H9 (cell line): ENCODE results near the gene IL1RAPL2. TPM values are rescaled to one million over a fixed set of nuclear protein-coding genes. Genes with fewer than 3 reads are reported as not detected.

ENCODE experiments used
- DNase-seq: peaks from one replicate; pipeline ENCODE4 v3.0.0-alpha.2; 2017
- H2AFZ ChIP-seq: one replicate; pipeline ENCODE4 v1.6.1; 2013; ENCODE audit warnings: mild to moderate bottlenecking, low read length, control low read depth, moderate library complexity
- H2AK5ac ChIP-seq: 2 replicates; pipeline ENCODE4 v1.6.1; 2013; ENCODE audit warnings: low read length, control low read depth, mixed read lengths; ENCODE audit not compliant: insufficient read length
- H2BK120ac ChIP-seq: one replicate; pipeline ENCODE4 v1.6.1; 2013; ENCODE audit warnings: low read depth, mild to moderate bottlenecking, low read length, control low read depth, inconsistent platforms; ENCODE audit not compliant: poor library complexity, severe bottlenecking
- H2BK12ac ChIP-seq: 2 replicates; pipeline ENCODE4 v1.6.1; 2013; ENCODE audit warnings: low read length, control low read depth, mixed read lengths, low read depth; ENCODE audit not compliant: insufficient read length
- H2BK15ac ChIP-seq: 2 replicates; pipeline ENCODE4 v1.6.1; 2013; ENCODE audit warnings: low read depth, low read length, control low read depth
- H2BK20ac ChIP-seq: one replicate; pipeline ENCODE4 v1.6.1; 2013; ENCODE audit warnings: low read depth, mild to moderate bottlenecking, low read length, control low read depth, inconsistent platforms; ENCODE audit not compliant: poor library complexity, severe bottlenecking
- H2BK5ac ChIP-seq: 2 replicates; pipeline ENCODE4 v1.6.1; 2013; ENCODE audit warnings: low read length, control low read depth, mixed read lengths; ENCODE audit not compliant: insufficient read length
- H3K14ac ChIP-seq: 2 replicates; pipeline ENCODE4 v1.6.1; 2013; ENCODE audit warnings: low read length, control low read depth; ENCODE audit not compliant: insufficient read depth
- H3K18ac ChIP-seq: 2 replicates; pipeline ENCODE4 v1.6.1; 2013; ENCODE audit warnings: low read depth, mild to moderate bottlenecking, mixed read lengths, low read length, control low read depth; ENCODE audit not compliant: insufficient read length
- H3K23ac ChIP-seq: 2 replicates; pipeline ENCODE4 v1.6.1; 2013; ENCODE audit warnings: low read length, control low read depth, mixed read lengths, low read depth; ENCODE audit not compliant: insufficient read length
- H3K23me2 ChIP-seq: 2 replicates; pipeline ENCODE4 v1.6.1; 2013; ENCODE audit warnings: low read depth, mild to moderate bottlenecking, mixed read lengths, low read length, control low read depth; ENCODE audit not compliant: insufficient read length, poor library complexity, severe bottlenecking
- H3K27ac ChIP-seq: 2 replicates; pipeline ENCODE4 v1.5.1; 2013; ENCODE audit warnings: low read length, control low read depth, mixed read lengths, low read depth; ENCODE audit not compliant: insufficient read length
- H3K27me3 ChIP-seq: 2 replicates; pipeline ENCODE4 v1.6.1; 2013; ENCODE audit warnings: low read length, control low read depth, inconsistent platforms; ENCODE audit not compliant: insufficient read depth
- H3K4ac ChIP-seq: 2 replicates; pipeline ENCODE4 v1.6.1; 2013; ENCODE audit warnings: low read depth, mild to moderate bottlenecking, control low read depth, inconsistent platforms, low read length, moderate library complexity
- H3K4me1 ChIP-seq: 2 replicates; pipeline ENCODE4 v1.6.1; 2013; ENCODE audit warnings: low read length, control low read depth, inconsistent platforms; ENCODE audit not compliant: insufficient read depth
- H3K4me2 ChIP-seq: 2 replicates; pipeline ENCODE4 v1.6.1; 2013; ENCODE audit warnings: low read length, control low read depth, mixed read lengths; ENCODE audit not compliant: insufficient read length, insufficient read depth
- H3K56ac ChIP-seq: 2 replicates; pipeline ENCODE4 v1.6.1; 2013; ENCODE audit warnings: low read depth, mild to moderate bottlenecking, mixed read lengths, low read length, control low read depth; ENCODE audit not compliant: insufficient read length
- H3K79me1 ChIP-seq: 2 replicates; pipeline ENCODE4 v1.6.1; 2013; ENCODE audit warnings: low read depth, mild to moderate bottlenecking, moderate library complexity, low read length, control low read depth, inconsistent platforms; ENCODE audit not compliant: insufficient read depth, poor library complexity, severe bottlenecking
- H3K79me2 ChIP-seq: 2 replicates; pipeline ENCODE4 v1.6.1; 2013; ENCODE audit warnings: low read length, control low read depth, inconsistent platforms; ENCODE audit not compliant: insufficient read depth
- H3K9ac ChIP-seq: 2 replicates; pipeline ENCODE4 v1.6.1; 2013; ENCODE audit warnings: low read length, control low read depth, mixed read lengths; ENCODE audit not compliant: insufficient read length; ENCODE audit errors: extremely low read depth
- H3K9me3 ChIP-seq: one replicate; pipeline ENCODE4 v1.6.1; 2013; ENCODE audit warnings: low read depth, low read length, inconsistent platforms; ENCODE audit not compliant: control insufficient read depth
- H3T11ph ChIP-seq: one replicate; pipeline ENCODE4 v1.6.1; 2013; ENCODE audit warnings: mild to moderate bottlenecking, low read length, control low read depth, inconsistent platforms
- H4K20me1 ChIP-seq: one replicate; pipeline ENCODE4 v1.6.1; 2013; ENCODE audit not compliant: control insufficient read depth, insufficient read length, insufficient read depth
- H4K5ac ChIP-seq: 2 replicates; pipeline ENCODE4 v1.6.1; 2013; ENCODE audit warnings: low read depth, mild to moderate bottlenecking, mixed read lengths, low read length, control low read depth; ENCODE audit not compliant: insufficient read length
- H4K8ac ChIP-seq: replicated peaks from 2 replicates; pipeline ENCODE4 v1.6.1; 2013; ENCODE audit warnings: low read length, control low read depth, mixed read lengths, low read depth; ENCODE audit not compliant: insufficient read length
- H4K91ac ChIP-seq: 2 replicates; pipeline ENCODE4 v1.6.1; 2013; ENCODE audit warnings: low read depth, mild to moderate bottlenecking, moderate library complexity, mixed read lengths, low read length, control low read depth; ENCODE audit not compliant: insufficient read length
- H3K27ac Mint-ChIP-seq, 3 experiments: 2 replicates in 2 of 3; 3 replicates in 1 of 3; pipeline ENCODE4 v1.8.0; 2020 to 2021; ENCODE audit warnings: mixed read lengths in 3 of 3, mild to moderate bottlenecking in 1 of 3, moderate library complexity in 1 of 3
- H3K27me3 Mint-ChIP-seq: 2 replicates; pipeline ENCODE4 v1.8.0; 2021; ENCODE audit warnings: low read depth, mild to moderate bottlenecking, moderate library complexity, mixed read lengths
- H3K36me3 Mint-ChIP-seq, 3 experiments: 2 replicates in 2 of 3; 3 replicates in 1 of 3; pipeline ENCODE4 v1.8.0; 2020 to 2021; ENCODE audit warnings: low read depth in 3 of 3, mixed read lengths in 3 of 3; ENCODE audit not compliant: insufficient read depth in 1 of 3
- H3K4me1 Mint-ChIP-seq, 2 experiments: 2 replicates each; pipeline ENCODE4 v1.8.0; 2020; ENCODE audit warnings: mixed read lengths in 2 of 2
- H3K4me3 Mint-ChIP-seq, 2 experiments: 2 replicates in 1 of 2; 3 replicates in 1 of 2; pipeline ENCODE4 v1.8.0; 2020 to 2021; ENCODE audit warnings: mild to moderate bottlenecking in 2 of 2, mixed read lengths in 2 of 2, moderate library complexity in 1 of 2
- H3K9me3 Mint-ChIP-seq, 2 experiments: 2 replicates in 1 of 2; 3 replicates in 1 of 2; pipeline ENCODE4 v1.8.0; 2020; ENCODE audit warnings: mild to moderate bottlenecking in 2 of 2, mixed read lengths in 2 of 2, moderate library complexity in 1 of 2
- CTCF ChIP-seq: fragments of 200-600 bp; sonication (generic); conservative IDR thresholded peaks from 3 replicates; pipeline ENCODE4 v1.8.0; 2021; ENCODE audit warnings: antibody characterized with exemption, mild to moderate bottlenecking
- WGBS: extraction: QIAGEN DNeasy Blood & Tissue Kit; methylation state at CpG from one replicate; pipeline ENCODE4 v1.1.7; 2013; ENCODE audit warnings: missing lambda C conversion rate, low lambda C conversion rate, mixed read lengths; ENCODE audit not compliant: insufficient read length; ENCODE audit errors: extremely low coverage; 5-methylcytosine and 5-hydroxymethylcytosine counted together
- total RNA-seq: library from RNA; stranded (reverse); gene quantifications from 2 replicates; pipeline ENCODE4 v1.2.1, GENCODE V29; 2021

IL1RAPL2 gene
- total RNA-seq, 1 experiment from 2014 or later: not detected

- Mint-ChIP-seq H3K4me1 (peaks cover 22 to 25% of the 10 kb centered on the region in 2 experiments), H3K4me3 (no peak overlapping the region), H3K36me3 (peaks cover 0 to 6% (median 0%) of the 10 kb centered on the region in 3 experiments; a peak in 1 of 7 replicates), H3K9me3 (peaks cover 0 to 47% of the 10 kb centered on the region in 2 experiments; a peak in 2 of 5 replicates), H3K27ac (no peak overlapping the region; a peak in 3 of 7 replicates), H3K27me3 (no peaks in the 10 kb centered on the region)
- Histone ChIP-seq H3K4me2 (no peak overlapping the region), H3K18ac (no peak overlapping the region), H3K79me2 (no peaks in the 10 kb centered on the region), H3K27ac (no peak overlapping the region), H2BK120ac (no peak overlapping the region), H3K14ac (no peak overlapping the region), H3K9ac (no peak overlapping the region), H3K56ac (no peak overlapping the region), H4K20me1 (no peaks in the 10 kb centered on the region), H2AK5ac (no peak overlapping the region), H2BK12ac (no peak overlapping the region), H4K8ac (no peak overlapping the region), H2AFZ (no peak overlapping the region), H3K79me1 (no peaks in the 10 kb centered on the region), H4K5ac (no peak overlapping the region), H3K23ac (no peak overlapping the region), H3K23me2 (no peaks in the 10 kb centered on the region), H2BK20ac (no peak overlapping the region), H4K91ac (no peak overlapping the region), H3T11ph (no peak overlapping the region), H3K9me3 (no peaks in the 10 kb centered on the region), H3K27me3 (no peaks in the 10 kb centered on the region), H2BK5ac (no peak overlapping the region), H3K4ac (no peak overlapping the region), H2BK15ac (no peak overlapping the region), H3K4me1 (peaks cover 2% of the 10 kb centered on the region; the same call in 1 of the 2 replicates)
- no peak for DNase-seq
- no peak for TF ChIP-seq CTCF
- WGBS: no CpG with 5 or more reads among the region's 1 CpG
Measured at GRCh38 chrX:104795804-104796203, 229.8 kb downstream of the IL1RAPL2 start.
